Sigmoid colon (tissue), 3 donors: ENCODE measurements around the gene OR56A1.

Source experiments
- POLR2A ChIP-seq, 2 donors: fragments of 450-650 bp; IDR thresholded peaks; one replicate each; pipeline ENCODE4 v1.6.1; 2016; ENCODE audit warnings: antibody characterized with exemption in 2 of 2, mild to moderate bottlenecking in 2 of 2, moderate library complexity in 2 of 2
- TF ChIP-seq, protein P1 (sequence below), 4 experiments: fragments of 450-650 bp in 3 of 4; fragments of 200-600 bp in 1 of 4; IDR thresholded peaks; one replicate each; pipeline ENCODE4 v1.5.1; 2016 to 2019; ENCODE audit warnings: antibody characterized with exemption in 4 of 4, mild to moderate bottlenecking in 3 of 4, moderate library complexity in 2 of 4

DNA sequence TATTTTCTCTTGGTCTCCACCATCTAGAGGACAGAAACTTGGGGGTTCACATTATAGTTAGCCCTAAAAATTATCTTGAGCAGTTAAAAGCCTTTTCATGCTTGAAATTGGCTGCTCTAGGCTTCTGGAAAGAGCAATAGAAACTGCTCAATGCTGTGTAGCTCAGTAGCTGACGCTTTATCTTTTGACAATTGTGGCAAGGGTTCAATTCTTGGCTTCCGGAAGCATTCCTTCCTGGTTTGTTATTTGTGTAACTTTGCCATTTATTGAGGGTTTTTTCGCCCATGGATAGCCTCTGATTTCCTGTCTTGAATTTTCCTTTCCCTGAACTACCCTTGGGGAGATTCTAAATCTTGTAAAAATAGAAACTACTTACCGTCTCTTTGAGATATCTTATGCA, 10.3 kb upstream of the OR56A1 start:
- TF ChIP-seq, protein P1, sequence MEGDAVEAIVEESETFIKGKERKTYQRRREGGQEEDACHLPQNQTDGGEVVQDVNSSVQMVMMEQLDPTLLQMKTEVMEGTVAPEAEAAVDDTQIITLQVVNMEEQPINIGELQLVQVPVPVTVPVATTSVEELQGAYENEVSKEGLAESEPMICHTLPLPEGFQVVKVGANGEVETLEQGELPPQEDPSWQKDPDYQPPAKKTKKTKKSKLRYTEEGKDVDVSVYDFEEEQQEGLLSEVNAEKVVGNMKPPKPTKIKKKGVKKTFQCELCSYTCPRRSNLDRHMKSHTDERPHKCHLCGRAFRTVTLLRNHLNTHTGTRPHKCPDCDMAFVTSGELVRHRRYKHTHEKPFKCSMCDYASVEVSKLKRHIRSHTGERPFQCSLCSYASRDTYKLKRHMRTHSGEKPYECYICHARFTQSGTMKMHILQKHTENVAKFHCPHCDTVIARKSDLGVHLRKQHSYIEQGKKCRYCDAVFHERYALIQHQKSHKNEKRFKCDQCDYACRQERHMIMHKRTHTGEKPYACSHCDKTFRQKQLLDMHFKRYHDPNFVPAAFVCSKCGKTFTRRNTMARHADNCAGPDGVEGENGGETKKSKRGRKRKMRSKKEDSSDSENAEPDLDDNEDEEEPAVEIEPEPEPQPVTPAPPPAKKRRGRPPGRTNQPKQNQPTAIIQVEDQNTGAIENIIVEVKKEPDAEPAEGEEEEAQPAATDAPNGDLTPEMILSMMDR (IDR thresholded peaks at IDR 0.05), result no peak
- TF ChIP-seq POLR2A (IDR thresholded peaks at IDR 0.05), result no peak
